ENCODE measurements around the gene MERTK. TPM values are rescaled to one million over a fixed set of nuclear protein-coding genes. Genes with fewer than 3 reads are reported as not detected.
"Not testable (repeated sequence)": the region's sequence is repeated elsewhere in the genome, so short reads cannot be mapped to it uniquely, and the experiment has no call there.

Gene MERTK
- total RNA-seq: 10 to 100 TPM; 29.7 to 61.3 TPM
- polyA plus RNA-seq: 10 to 100 TPM in 1 of 2 donors, 1 to 10 TPM in 1; 9.6 to 18.8 TPM
- long read RNA-seq, donor 1, partial matches to known transcripts: 11 of 33 reads
- long read RNA-seq, donor 1, other reads (novel, unspliced or antisense): 20 of 33 reads
- long read RNA-seq, donor 2, partial matches to known transcripts: 5 of 13 reads
- long read RNA-seq, donor 2, other reads (novel, unspliced or antisense): 6 of 13 reads

- no peaks in the 10 kb centered on the region for H3K36me3 ChIP-seq (ENCODE audit: control insufficient read depth in 1 of 2, insufficient read depth in 2 of 2, low read length in 1 of 2)
- DNase-seq (peak; percentile 95 to 96), ATAC-seq (ENCODE audit: low FRiP score) (peak; percentile 96)
- peak within 1 kb of the TSS; percentile 50 to 96 for H3K4me3 ChIP-seq (ENCODE audit: low read length in 2 of 2)
- no peaks in the 10 kb centered on the region for H3K27me3 ChIP-seq (ENCODE audit: control insufficient read depth in 1 of 2, insufficient read depth in 2 of 2, low read length in 1 of 2)
- intact Hi-C loops (cut with DNase I): loop anchor here (2.0 to 5.0 kb wide), 4 partner anchors 75 to 157 kb away; partner anchors contain the start of gene TMEM87B (in 1 of the 2)
- 1% methylated on average over 57 to 71 of the region's 71 CpGs for WGBS, 2 donors
- no peaks in the 10 kb centered on the region for H3K9me3 ChIP-seq (ENCODE audit: control insufficient read depth, low read length)
- H3K4me1 ChIP-seq (ENCODE audit: control insufficient read depth in 1 of 2, insufficient read depth in 2 of 2, low read length in 2 of 2): no peaks in the 10 kb centered on the region
- H3K27ac ChIP-seq (ENCODE audit: low read depth in 1 of 2, low read length in 2 of 2): peak within 1 kb of the TSS; percentile 73 to 93
Measured at GRCh38 chr2:111897924-111898702, at the start of gene MERTK. MERTK (plus strand) TSS chr2:111898607; CDS start chr2:111898736, 129 bp downstream.

GRCh38 chr2:111850646-111851045, 47.8 kb upstream of the MERTK start:
- H3K27ac ChIP-seq (ENCODE audit: low read depth in 1 of 2, low read length in 2 of 2); H3K27me3 ChIP-seq (ENCODE audit: control insufficient read depth in 1 of 2, insufficient read depth in 2 of 2, low read length in 1 of 2); H3K4me1 ChIP-seq (ENCODE audit: control insufficient read depth in 1 of 2, insufficient read depth in 2 of 2, low read length in 2 of 2); intact Hi-C loops (cut with DNase I); H3K36me3 ChIP-seq (ENCODE audit: control insufficient read depth in 1 of 2, insufficient read depth in 2 of 2, low read length in 1 of 2); H3K9me3 ChIP-seq (ENCODE audit: control insufficient read depth, low read length); H3K4me3 ChIP-seq (ENCODE audit: low read length in 2 of 2): not testable (repeated sequence)
- ATAC-seq (ENCODE audit: low FRiP score): peak; percentile 73
- 0 to 3% methylated on average over 4 of the region's 4 CpGs for WGBS, 2 donors
- peak in 1 of 2 donors; percentile 49 for DNase-seq

GRCh38 chr2:111852544-111852943, 45.9 kb upstream of the MERTK start:
- intact Hi-C loops (cut with DNase I); ATAC-seq (ENCODE audit: low FRiP score); H3K27me3 ChIP-seq (ENCODE audit: control insufficient read depth in 1 of 2, insufficient read depth in 2 of 2, low read length in 1 of 2); H3K36me3 ChIP-seq (ENCODE audit: control insufficient read depth in 1 of 2, insufficient read depth in 2 of 2, low read length in 1 of 2); H3K9me3 ChIP-seq (ENCODE audit: control insufficient read depth, low read length); DNase-seq; H3K4me3 ChIP-seq (ENCODE audit: low read length in 2 of 2); H3K4me1 ChIP-seq (ENCODE audit: control insufficient read depth in 1 of 2, insufficient read depth in 2 of 2, low read length in 2 of 2): not testable (repeated sequence)
- 20 to 21% methylated on average over 3 of the region's 3 CpGs for WGBS, 2 donors
- peak overlapping the region in 1 of 2 donors; percentile 28 for H3K27ac ChIP-seq (ENCODE audit: low read depth in 1 of 2, low read length in 2 of 2)

- intact Hi-C loops (cut with DNase I); H3K9me3 ChIP-seq (ENCODE audit: control insufficient read depth, low read length); H3K27me3 ChIP-seq (ENCODE audit: control insufficient read depth in 1 of 2, insufficient read depth in 2 of 2, low read length in 1 of 2); H3K4me1 ChIP-seq (ENCODE audit: control insufficient read depth in 1 of 2, insufficient read depth in 2 of 2, low read length in 2 of 2); H3K36me3 ChIP-seq (ENCODE audit: control insufficient read depth in 1 of 2, insufficient read depth in 2 of 2, low read length in 1 of 2); H3K4me3 ChIP-seq (ENCODE audit: low read length in 2 of 2); ATAC-seq (ENCODE audit: low FRiP score); DNase-seq; H3K27ac ChIP-seq (ENCODE audit: low read depth in 1 of 2, low read length in 2 of 2): not testable (repeated sequence)
- WGBS, 2 donors: 32 to 67% methylated on average over 3 of the region's 3 CpGs
Measured at GRCh38 chr2:111860005-111860404, 38.4 kb upstream of the MERTK start.

- ATAC-seq (ENCODE audit: low FRiP score); H3K9me3 ChIP-seq (ENCODE audit: control insufficient read depth, low read length); H3K36me3 ChIP-seq (ENCODE audit: control insufficient read depth in 1 of 2, insufficient read depth in 2 of 2, low read length in 1 of 2); H3K27ac ChIP-seq (ENCODE audit: low read depth in 1 of 2, low read length in 2 of 2); DNase-seq; H3K4me3 ChIP-seq (ENCODE audit: low read length in 2 of 2); H3K4me1 ChIP-seq (ENCODE audit: control insufficient read depth in 1 of 2, insufficient read depth in 2 of 2, low read length in 2 of 2); intact Hi-C loops (cut with DNase I); H3K27me3 ChIP-seq (ENCODE audit: control insufficient read depth in 1 of 2, insufficient read depth in 2 of 2, low read length in 1 of 2): not testable (repeated sequence)
- 38 to 47% methylated on average over 1 to 2 of the region's 3 CpGs for WGBS, 2 donors
Measured at GRCh38 chr2:111865124-111865523, 33.3 kb upstream of the MERTK start.

- ATAC-seq (ENCODE audit: low FRiP score); H3K4me1 ChIP-seq (ENCODE audit: control insufficient read depth in 1 of 2, insufficient read depth in 2 of 2, low read length in 2 of 2); intact Hi-C loops (cut with DNase I); H3K27ac ChIP-seq (ENCODE audit: low read depth in 1 of 2, low read length in 2 of 2); H3K36me3 ChIP-seq (ENCODE audit: control insufficient read depth in 1 of 2, insufficient read depth in 2 of 2, low read length in 1 of 2); H3K9me3 ChIP-seq (ENCODE audit: control insufficient read depth, low read length); DNase-seq; H3K4me3 ChIP-seq (ENCODE audit: low read length in 2 of 2); H3K27me3 ChIP-seq (ENCODE audit: control insufficient read depth in 1 of 2, insufficient read depth in 2 of 2, low read length in 1 of 2): not testable (repeated sequence)
- WGBS, 2 donors: 90 to 94% methylated on average over 2 of the region's 2 CpGs
Measured at GRCh38 chr2:111872806-111873205, 25.6 kb upstream of the MERTK start.

GRCh38 chr2:111883661-111884591, 14.5 kb upstream of the MERTK start, which contains the start of gene ANAPC1:
ANAPC1 (minus strand) TSS chr2:111884193; CDS start chr2:111880825, 3,368 bp downstream.
- peak within 1 kb of the TSS; percentile 80 to 82 for H3K4me3 ChIP-seq (ENCODE audit: low read length in 2 of 2)
- no peaks in the 10 kb centered on the region for H3K27me3 ChIP-seq (ENCODE audit: control insufficient read depth in 1 of 2, insufficient read depth in 2 of 2, low read length in 1 of 2)
- DNase-seq (peak; percentile 90 to 93), ATAC-seq (ENCODE audit: low FRiP score) (peak; percentile 95)
- H3K9me3 ChIP-seq (ENCODE audit: control insufficient read depth, low read length): no peaks in the 10 kb centered on the region
- intact Hi-C loops (cut with DNase I): no loop called here
- no peaks in the 10 kb centered on the region for H3K4me1 ChIP-seq (ENCODE audit: control insufficient read depth in 1 of 2, insufficient read depth in 2 of 2, low read length in 2 of 2)
- peak within 1 kb of the TSS in 1 of 2 donors; percentile 68 for H3K27ac ChIP-seq (ENCODE audit: low read depth in 1 of 2, low read length in 2 of 2)
- 0% methylated on average over 71 to 73 of the region's 73 CpGs for WGBS, 2 donors
- H3K36me3 ChIP-seq (ENCODE audit: control insufficient read depth in 1 of 2, insufficient read depth in 2 of 2, low read length in 1 of 2): no peaks in the 10 kb centered on the region

GRCh38 chr2:111884592-111884964, 13.8 kb upstream of the MERTK start:
- H3K27ac ChIP-seq (ENCODE audit: low read depth in 1 of 2, low read length in 2 of 2): peak overlapping the region in 1 of 2 donors; percentile 46

More at GRCh38 chr2:111884592-111884964, 13.8 kb upstream of the MERTK start:
- intact Hi-C loops (cut with DNase I): no loop called here
- ATAC-seq (ENCODE audit: low FRiP score) (no peak), DNase-seq (no peak)
- 16 to 17% methylated on average over 11 of the region's 11 CpGs for WGBS, 2 donors
- Histone ChIP-seq H3K4me1 (ENCODE audit: control insufficient read depth in 1 of 2, insufficient read depth in 2 of 2, low read length in 2 of 2) (no peaks in the 10 kb centered on the region), H3K36me3 (ENCODE audit: control insufficient read depth in 1 of 2, insufficient read depth in 2 of 2, low read length in 1 of 2) (no peaks in the 10 kb centered on the region), H3K27me3 (ENCODE audit: control insufficient read depth in 1 of 2, insufficient read depth in 2 of 2, low read length in 1 of 2) (no peaks in the 10 kb centered on the region), H3K4me3 (ENCODE audit: low read length in 2 of 2) (peak overlapping the region; percentile 80 to 82), H3K9me3 (ENCODE audit: control insufficient read depth, low read length) (no peaks in the 10 kb centered on the region)
